Measurements from ENCODE around the gene TSPYL2.
A peak's percentile ranks its signal among the peaks of the same experiment; 100 is the strongest.

The TSPYL2 gene

GRCh38 chrX:53080628-53081580, 1.3 kb upstream of the TSPYL2 start:
- no peak for DNase-seq (ENCODE audit: low read depth)

GRCh38 chrX:53082773-53083616, 828 bp downstream of the TSPYL2 start:
- no peak for DNase-seq (ENCODE audit: low read depth)

DNA sequence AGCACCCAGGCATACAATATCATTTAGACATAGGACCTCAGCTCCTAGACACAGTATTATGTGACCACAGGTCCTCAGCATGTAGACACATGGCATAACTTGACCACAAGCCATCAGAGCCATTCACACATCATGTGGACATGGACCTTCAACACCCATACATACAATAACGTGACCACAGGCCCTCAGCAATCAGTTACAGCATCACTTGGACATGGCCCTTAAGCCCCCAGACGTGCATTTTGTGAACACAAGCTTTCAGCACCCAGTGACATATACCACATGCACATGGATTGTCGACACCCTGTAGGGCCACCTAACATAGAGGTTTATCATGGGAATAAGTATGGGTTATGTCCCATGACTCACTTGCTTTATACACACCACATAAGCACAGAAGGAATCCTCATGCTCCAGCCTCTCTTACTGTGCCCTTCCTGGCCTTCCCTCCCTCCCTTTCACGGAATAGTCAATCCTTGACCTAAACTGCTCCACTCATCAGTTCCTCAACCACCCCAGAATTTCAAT, 1.9 kb downstream of the TSPYL2 start:
- DNase-seq (ENCODE audit: low read depth), result no peak

DNA sequence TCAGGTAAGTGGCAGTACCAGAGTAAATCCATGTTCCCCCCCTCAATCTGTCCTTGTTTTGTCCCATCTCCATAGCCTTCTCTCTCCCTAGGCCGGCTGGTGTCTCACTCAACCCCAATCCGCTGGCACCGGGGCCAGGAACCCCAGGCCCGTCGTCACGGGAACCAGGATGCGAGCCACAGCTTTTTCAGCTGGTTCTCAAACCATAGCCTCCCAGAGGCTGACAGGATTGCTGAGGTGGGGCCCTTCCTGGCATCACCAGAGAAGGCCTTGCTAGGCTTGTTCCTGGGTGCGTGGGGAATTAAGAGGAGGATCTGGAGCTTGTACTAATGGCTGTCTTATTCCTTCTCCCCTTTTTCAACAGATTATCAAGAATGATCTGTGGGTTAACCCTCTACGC, 2.7 kb downstream of the TSPYL2 start:
- DNase-seq (ENCODE audit: low read depth), result no peak

DNA sequence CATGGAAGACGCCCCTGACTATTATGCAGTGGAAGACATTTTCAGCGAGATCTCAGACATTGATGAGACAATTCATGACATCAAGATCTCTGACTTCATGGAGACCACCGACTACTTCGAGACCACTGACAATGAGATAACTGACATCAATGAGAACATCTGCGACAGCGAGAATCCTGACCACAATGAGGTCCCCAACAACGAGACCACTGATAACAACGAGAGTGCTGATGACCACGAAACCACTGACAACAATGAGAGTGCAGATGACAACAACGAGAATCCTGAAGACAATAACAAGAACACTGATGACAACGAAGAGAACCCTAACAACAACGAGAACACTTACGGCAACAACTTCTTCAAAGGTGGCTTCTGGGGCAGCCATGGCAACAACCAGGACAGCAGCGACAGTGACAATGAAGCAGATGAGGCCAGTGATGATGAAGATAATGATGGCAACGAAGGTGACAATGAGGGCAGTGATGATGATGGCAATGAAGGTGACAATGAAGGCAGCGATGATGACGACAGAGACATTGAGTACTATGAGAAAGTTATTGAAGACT, 3.6 kb downstream of the TSPYL2 start:
- DNase-seq (ENCODE audit: low read depth), result no peak

- DNase-seq (ENCODE audit: low read depth), result no peak
Observed at GRCh38 chrX:53086464-53086863, 4.3 kb downstream of the TSPYL2 start.

GRCh38 chrX:53087388-53087831, 5.2 kb downstream of the TSPYL2 start:
- no peak for DNase-seq (ENCODE audit: low read depth)

GRCh38 chrX:53088136-53088974, 6.2 kb downstream of the TSPYL2 start:
- DNase-seq (ENCODE audit: low read depth), result peak; percentile 83

DNA sequence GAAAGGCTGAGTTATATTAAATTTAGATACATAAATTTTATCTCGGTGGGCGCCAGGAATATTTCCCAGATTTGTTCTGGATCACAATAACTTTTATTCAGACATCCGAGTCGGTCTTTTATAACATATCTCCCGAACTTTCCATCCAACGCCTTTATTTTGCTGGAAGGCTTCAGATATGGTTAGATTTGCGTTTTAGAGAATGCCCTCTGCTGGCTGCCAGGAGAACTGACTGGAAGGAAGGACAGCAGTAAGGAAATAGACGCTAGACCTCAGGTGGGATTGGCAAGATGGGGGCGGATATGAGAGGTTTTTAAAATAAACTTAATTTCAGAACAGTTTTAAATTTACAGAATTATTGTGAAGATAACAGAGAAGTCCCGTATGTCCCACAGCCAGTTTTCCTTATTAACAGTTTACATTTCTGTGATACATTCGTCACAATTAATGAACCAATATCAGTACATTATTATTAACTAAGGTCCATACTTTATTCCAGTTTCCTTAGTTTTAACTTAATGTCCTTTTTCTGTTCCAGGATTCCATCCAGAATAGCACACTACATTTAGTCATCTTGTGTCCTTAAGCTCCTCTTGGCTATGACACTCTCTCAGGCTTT, 7.2 kb downstream of the TSPYL2 start:
- DNase-seq (ENCODE audit: low read depth), result no peak

DNA sequence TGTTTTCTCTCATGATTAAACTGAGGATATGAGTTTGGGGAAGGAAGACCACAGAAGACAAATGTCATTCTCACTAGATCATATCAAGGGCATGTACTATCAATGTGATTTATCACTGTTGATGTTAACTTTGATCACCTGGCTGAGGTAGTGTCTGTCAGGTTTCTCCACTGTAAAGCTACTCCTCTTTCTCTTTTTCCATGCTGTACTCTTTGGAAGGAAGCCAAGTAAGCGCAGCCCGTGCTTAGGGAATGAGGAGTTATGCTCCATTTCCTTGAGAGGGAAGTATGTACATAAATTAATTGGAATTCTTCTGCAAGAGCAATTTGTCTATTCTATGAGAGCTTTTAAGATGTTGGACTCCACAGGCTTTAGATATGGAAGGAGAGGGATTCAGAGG, 7.8 kb downstream of the TSPYL2 start:
- no peak for DNase-seq (ENCODE audit: low read depth)

DNA sequence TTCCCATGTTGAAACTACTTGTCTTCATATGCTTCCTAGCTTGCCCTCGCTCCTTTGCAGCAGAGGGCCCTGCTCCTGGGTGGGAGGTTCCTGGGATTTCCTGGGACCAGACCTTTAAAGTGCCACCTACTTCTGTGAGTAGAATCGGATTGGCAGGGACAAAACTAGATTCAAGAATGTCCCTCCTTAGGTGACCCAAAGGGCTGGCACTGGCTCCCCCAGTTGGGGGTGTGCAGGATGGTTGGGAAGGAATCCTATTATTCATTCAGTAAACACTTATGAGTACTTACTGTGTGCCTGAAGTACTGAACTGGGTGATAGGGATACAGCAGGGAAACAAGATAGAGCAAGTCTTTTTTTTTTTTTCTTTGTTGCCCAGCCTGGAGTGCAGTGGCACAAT, 9.2 kb downstream of the TSPYL2 start:
- no peak for DNase-seq (ENCODE audit: low read depth)

DNA sequence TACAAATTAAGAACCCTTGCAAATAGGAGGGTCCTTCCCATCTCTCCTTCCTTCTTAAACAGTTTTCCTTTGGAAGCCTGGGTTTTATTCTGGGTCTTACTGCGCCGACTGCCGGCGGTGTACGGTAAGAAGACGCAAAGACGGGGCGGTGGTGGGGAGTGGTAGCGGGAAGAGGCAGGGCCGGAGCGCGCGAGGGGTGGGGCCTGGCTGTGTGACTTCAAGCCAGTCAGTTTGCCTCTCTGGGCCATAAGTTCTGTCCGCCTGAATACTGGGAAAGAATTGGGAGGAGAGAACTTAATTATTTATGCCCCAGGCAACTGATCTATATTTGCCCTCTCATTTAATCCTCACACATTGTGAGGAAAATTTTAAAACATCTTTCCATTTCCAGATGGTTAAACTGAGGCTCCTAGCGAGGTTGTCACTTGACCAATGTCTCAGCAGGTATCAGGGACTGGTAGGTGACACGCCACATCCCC, 11.0 kb downstream of the TSPYL2 start:
- peak; percentile 55 for DNase-seq (ENCODE audit: low read depth)

GRCh38 chrX:53093748-53094581, 11.8 kb downstream of the TSPYL2 start, which contains the start of gene KANTR:
KANTR (plus strand) TSS chrX:53094142; CDS start chrX:53124273, 30,131 bp downstream.
- DNase-seq (ENCODE audit: low read depth), result peak; percentile 56

GRCh38 chrX:53094582-53094905, 12.4 kb downstream of the TSPYL2 start:
- DNase-seq (ENCODE audit: low read depth), result no peak

DNA sequence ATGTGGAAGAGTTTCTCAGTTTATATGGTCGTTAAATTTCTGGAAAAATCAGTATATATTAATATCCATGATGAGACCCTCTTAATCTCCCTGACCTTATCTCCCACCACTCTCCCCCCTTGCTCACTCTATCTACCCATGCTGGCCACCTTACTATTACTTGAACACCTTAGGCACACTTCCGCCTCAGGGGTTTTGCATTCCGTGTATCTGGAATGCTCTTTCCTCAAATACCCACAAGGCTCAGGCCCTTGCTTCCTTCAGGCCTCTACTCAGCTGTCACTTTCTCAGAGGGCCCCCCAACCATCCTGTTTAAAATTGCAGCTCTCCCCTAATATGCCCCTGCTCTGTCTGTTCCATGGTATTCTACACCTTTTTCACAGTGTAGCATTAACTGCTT, 13.6 kb downstream of the TSPYL2 start:
- no peak for DNase-seq (ENCODE audit: low read depth)

GRCh38 chrX:53114864-53115549, 32.8 kb downstream of the TSPYL2 start:
- no peak for DNase-seq (ENCODE audit: low read depth)

- DNase-seq (ENCODE audit: low read depth), result no peak
Observed at GRCh38 chrX:53115550-53115874, 33.3 kb downstream of the TSPYL2 start.

GRCh38 chrX:53116101-53116500, 33.9 kb downstream of the TSPYL2 start:
- DNase-seq (ENCODE audit: low read depth), result no peak

DNA sequence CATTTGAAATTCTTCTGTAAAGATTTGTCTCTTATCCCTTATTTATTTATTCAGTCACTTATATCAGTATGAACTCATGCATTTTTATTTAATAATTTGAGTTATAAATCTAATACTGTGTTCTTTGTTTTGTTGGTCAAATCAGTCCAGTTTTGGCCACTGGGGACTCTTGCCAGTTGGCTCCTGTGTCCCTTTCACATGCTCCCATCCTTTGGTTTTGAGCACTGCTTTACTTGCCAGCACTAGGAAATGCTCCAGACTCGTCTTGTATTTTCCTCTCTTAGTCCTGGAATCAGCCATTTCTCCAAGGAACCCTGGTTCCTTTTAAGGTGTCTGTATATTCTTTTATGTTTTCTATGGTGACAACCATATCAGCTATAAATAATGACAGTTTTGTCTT, 39.8 kb downstream of the TSPYL2 start:
- no peak for DNase-seq (ENCODE audit: low read depth)
